DLD1 (cell line): ENCODE results near the gene GPNMB.

Experiments used
- in situ Hi-C: cut with HindIII; loops from 2 replicates; pipeline ENCODE4 v1.10.0; 2017; ENCODE audit warnings: low sequenced_read_pairs

Gene GPNMB

DNA sequence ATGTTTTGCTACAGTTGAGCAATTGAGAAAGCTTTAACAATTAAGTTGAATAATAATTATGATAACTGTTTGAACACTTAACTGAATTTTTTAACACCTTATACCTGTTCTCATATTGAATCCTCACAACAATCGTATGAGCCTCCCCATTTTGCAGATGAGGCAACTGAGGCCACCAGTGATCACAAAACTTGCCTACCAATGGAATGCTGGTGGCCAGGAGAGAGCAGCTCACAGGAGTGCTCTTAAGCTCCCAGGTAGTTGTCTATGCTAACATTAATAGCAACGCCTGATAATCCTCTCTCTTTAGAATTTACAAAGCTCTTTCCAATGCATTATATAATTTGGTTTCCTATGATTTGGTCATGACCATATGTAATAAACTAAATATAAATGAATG, 21.6 kb downstream of the GPNMB start:
- in situ Hi-C loops = loop anchor here (25.0 kb wide), 1 partner anchor 444 kb away; the partner anchor contains the start of gene STK31

DNA sequence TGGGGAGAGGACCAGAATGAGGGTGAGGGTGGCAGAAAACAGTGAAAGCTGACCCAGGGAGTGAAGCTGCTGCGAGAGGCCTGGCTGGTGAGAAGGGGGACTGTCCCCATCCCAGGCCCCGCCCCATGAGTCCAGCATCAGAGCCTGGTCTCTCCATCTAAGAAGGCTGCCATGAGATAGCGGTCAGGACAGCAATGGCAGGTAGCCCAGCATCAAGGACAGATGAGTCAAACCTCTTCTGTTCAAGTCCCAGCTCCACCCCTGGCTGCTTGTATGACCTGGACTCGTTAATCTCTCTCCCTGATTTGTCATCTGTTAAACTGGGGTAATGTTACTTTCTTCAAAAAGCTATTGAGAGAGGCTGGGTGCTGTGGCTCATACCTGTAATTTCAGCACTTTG, 22.2 kb downstream of the GPNMB start:
- in situ Hi-C loops = loop anchor here (25.0 kb wide), 1 partner anchor 444 kb away; the partner anchor contains the start of gene STK31

DNA sequence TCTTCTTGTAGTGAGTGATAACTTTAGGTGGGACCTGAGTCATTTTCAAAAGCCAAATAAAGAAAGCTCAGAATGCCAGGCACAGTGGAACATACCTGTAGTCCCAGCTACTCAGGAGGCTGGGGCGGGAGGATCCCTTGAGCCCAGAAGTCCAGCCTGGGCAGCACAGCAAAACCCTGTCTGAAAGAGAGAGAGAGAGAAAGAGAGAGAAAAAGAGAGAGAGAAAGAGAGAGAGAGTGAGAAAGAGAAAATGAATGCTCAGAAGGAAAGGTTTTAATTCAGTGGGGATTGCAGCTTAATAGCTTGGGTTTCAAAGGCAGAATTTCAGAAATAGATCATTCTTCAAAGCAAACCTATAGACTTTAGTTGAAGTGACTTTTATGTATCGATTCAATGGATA, 25.7 kb downstream of the GPNMB start:
- in situ Hi-C loops = loop anchor here (25.0 kb wide), 1 partner anchor 440 kb away; the partner anchor contains the start of gene STK31

DNA sequence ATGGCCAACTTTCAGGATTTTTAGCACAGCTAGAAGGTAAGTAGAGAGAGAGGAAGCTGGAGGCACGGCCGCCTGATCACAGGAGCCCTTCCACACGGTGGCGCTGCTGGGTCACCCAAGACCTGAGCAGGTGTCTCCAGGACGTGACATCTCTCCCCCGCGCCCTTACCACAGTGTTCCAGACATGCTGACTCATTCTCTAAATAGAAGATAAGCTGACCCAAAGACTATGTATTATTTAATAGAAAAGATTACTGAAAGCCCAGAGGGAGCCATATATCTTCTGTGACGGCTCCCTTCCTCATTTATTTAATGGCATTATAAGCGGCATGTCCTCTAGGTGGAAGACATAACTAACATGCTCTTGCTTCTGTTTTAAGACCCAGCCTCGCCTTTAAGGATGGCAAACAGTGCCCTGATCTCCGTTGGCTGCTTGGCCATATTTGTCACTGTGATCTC, 26.6 kb downstream of the GPNMB start:
- in situ Hi-C loops = loop anchor here (25.0 kb wide), 1 partner anchor 439 kb away; the partner anchor contains the start of gene STK31

DNA sequence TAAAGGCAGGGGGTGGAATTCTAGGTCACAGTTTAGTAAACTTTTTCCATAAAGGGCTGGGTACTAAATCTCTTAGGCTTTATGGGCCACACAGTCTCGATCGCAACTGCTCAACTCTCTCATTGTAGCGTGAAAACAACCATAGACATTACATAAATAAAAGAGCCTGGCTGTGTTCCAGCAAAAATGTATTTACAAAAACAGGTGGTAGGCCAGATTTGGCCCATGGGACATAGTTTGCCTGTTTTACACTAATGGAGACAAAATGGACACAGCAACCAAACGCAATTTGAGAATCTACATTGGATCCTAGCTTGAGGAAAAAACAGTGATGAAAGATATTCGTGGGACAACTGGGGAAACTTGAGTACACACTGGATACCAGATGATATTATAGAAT, 29.3 kb downstream of the GPNMB start:
- in situ Hi-C loops = no loop called here

DNA sequence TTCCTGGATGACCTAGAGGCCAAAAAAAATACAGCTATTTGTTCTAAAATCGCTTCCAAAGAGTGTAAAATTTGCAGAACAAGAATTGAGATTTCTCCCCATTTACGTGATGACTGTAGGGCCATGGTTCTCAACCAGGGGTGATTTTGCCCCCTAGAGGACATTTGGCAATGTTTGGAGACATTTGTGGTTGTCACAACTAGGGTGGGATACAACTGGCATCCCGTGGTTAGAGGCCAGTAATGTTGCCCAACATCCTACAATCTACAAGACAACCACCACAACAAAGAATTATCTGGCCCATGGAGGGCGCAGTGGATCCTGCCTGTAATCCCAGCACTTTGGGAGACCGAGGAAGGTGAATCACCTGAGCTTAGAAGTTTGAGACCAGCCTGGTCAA, 29.8 kb downstream of the GPNMB start:
- in situ Hi-C loops = no loop called here

DNA sequence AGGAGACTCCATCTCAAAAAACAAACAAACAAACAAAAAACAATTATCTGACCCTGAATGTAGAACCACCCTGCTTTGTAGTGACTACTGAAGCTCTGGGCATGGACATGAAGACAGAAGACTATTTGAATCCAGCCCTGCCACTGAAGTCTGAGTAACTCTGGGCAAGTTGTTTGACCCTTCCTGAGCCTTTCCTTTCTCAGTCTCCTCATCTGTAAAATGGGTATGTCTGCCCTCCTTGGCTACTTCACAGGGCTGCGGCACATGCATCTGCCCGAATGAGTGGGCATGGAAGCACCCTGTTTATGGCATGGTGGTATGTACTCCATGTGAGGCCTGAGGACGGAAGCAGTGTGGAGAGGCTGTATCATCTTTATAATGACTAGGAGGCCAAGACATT, 30.4 kb downstream of the GPNMB start:
- in situ Hi-C loops = no loop called here

DNA sequence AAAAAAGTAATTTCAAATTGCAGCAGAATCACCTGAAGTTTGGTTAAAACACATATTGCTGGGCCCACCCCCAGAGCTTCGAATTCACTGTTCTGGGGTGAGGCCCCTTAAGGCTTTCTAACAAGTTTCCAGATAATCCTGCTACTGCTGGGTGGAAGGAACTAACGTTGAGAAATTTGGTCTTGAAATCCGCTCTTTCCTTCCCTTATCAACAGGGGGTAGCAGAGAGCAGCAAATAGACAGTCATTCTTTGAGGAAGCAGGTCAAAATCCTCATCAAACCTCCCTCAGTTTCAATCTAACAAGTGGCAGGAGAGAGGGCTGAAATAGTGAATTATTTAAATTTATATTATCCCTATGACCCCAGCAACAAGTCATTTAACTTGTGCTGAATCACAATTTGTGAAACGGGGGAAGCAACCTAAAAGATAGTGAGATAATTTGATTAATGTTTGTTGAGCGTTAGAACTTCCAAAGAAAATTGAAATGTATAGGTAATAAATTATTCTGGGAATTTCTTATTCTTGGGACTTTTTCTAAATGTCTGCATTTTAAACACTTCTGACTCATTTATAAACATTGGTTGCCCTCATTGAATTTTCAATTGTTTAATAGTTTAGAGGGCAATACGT, 30.9 kb downstream of the GPNMB start:
- in situ Hi-C loops = no loop called here

DNA sequence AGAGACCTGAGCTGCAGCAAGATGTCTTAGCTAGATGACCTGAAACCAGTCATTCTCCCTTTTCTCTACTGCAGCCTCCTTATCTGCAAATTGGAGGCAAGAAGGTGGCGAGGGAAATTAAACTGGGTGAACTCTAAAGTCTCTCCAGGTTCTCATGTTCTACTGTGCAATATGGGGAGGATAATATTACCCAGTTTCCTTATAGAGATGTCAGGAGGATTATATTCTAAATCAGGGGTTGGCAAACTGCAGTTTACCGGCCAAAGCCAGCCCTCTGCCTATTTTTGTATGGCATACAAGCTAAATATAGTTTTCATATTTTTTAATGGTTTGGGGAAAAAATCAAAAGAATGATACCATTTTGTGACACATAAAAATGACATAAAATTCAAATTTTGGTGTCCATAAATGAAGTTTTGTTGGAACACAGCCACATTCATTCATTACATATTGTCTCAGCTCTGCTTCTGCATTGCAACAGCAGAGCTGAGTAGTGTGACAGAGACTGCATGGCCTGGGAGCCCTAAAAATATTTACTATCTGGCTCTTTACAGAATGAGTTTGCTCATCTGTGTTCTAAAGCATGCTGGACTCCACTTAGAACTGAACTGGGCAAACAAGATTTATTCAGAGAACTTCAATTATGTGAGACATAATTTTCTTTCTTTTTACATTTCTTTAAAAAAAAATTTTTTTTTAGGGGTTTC, 33.4 kb downstream of the GPNMB start:
- in situ Hi-C loops = no loop called here

DNA sequence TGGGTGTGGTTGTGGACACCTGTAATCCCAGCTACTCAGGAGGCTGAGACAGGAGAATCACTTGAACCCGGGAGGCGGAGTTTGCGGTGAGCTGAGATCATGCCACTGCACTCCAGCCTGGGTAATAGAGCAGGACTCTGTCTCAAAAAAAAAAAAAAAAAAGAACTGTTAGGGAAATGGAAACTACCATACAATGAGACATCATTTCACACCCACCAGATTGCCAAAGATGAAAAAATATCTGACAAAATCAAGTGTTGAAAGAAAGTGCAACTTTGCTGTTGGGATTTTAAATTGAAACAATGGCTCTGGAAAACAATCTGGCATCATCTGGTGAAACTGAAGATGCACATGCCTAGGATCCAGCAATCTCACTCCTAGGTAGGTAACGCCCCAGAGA, 36.5 kb downstream of the GPNMB start:
- in situ Hi-C loops = no loop called here

DNA sequence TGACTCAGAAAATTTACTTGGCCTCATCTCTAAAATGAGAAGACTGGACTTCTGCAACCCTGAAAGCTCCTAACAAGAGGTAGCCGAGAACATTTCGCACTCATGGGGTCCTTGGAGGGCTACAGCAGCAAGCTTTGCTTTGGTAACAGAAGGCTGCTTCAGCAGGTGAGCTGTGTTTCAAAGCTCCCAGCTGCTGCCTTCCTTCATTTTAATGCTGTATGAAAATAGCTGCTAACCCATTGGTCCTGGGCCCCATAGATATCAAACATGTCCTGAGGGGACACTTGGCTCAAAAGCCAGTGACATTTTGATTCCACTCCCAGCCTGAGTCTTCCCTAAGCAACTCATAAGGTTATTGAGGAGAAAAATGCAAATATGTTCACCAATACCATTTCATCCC, 38.3 kb downstream of the GPNMB start:
- in situ Hi-C loops = no loop called here

DNA sequence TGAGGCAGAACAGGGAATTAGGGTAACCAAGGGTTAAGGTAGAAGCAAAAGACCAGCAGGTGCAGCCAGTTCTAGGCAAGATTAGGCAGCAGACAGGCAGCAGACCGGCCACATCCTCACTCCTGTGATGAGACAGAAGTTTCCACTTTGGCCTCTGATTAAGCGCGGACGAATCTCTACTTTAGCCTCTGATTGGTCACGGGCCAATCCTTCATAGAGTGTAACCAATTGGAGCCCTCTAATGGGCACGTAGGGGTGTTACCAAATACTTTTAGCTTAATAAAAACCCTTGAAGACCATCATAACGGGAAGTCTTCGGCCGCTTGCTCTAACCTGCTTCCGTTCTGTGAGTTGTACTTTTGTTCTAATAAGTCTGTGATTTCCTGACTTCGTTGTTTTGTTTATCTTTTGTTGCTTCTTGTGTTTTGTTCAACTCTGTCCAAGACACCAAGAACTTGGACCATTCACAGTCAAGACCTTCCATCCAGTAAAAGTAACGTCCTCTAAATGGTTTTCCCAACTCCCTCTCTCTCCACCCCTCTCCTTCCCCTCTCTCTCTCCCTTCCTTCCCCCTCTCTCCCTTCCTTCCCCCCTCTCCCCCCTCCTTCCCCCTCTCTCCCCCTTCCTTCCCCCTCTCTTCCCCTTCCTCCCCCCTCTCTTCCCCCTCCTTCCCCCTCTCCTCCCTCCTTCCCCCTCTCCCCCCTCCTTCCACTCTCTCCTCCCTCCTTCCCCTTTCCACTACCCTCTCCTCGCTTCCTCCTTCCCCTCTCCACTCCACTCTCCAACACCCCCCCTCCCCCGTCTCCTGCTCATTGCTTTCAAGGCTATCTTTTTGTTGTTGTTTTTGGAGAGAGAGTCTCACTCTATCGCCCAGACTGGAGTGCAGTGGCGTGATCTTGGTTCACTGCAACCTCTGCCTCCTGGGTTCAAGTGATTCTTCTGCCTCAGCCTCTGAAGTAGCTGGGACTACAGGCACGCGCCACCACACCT, 39.4 kb downstream of the GPNMB start:
- in situ Hi-C loops = no loop called here

DNA sequence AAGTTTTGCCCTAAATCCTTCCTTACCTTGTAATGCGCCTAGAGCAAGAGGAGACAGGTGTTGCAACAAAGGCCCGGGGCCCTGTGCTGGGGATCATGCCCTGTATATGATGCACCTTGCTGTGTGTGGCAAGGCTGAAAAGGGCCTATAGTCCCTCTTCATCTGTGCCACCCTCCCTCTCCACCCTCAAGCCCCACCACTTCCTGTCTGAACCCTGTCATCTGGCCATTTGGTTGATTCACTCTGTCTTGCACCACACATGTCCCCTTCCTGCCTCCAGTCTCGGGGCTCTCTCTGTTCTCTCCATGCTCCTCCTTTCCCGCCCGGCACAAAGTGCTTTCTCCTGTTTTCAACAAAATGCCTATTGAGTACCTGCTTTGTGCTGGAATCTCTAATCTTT, 41.0 kb downstream of the GPNMB start:
- in situ Hi-C loops = no loop called here

DNA sequence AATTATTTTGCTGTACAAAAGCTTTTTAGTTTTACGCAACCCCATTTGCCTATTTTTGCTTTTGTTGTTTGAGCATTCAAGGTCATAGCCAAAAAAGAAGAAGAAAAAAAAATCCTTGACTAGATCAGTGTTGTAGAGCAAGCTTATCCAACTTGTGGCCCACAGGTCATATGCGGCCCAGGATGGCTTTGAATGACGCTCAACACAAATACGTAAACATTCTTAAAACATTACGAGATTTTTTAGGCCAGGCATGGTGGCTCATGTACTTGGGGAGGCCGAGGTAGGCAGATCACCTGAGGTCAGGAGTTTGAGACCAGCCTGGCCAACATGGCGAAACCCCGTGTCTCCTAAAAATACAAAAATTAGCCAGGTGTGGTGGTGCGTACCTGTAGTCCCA, 44.4 kb downstream of the GPNMB start:
- in situ Hi-C loops = no loop called here

DNA sequence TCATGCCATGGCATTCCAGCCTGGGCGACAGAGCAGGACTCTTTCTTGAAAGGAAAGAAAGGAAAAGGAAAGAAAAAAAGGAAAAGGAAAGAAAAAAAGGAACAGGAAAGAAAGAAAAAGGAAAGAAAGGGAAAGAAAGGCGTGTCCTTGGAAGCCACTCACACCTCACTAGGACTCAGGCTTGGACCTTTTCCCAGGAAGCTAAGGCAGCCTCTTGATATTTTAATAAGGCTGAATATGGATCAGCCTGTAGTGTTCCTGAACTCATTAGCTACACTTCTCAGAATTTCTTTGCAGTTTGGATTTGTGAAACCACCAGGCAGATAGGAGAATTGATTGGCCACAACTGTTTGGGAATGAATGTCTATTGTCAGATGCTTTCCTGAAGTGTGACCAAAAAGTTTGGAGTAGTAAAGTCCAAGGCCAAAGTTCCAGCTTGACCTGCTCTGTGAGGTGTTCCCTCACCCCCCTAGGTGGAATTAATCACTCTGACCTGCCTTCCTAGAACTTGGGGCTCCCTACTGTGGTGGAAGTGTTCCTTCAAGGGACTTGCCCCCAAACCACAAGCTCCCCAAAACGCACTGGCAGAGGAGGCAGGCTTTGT, 45.5 kb downstream of the GPNMB start:
- in situ Hi-C loops = no loop called here

DNA sequence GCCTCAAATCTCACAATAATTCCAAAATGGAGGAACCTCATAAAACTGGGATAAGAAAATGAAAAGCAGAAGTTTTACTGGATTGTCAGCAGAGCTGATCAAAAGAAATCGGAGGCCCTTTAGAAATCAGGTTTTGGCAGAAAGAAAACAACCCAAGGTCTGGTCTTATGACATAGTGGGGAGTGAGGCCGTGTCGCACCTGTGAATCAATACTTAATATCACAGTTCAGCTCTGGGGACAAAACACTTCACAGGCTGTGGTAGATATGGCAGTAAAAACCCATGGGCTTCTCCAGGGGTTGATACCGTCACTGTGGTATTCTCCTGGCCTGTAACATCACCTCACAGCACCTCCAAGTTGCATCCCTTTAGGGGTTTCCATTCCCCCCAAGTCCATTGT, 46.0 kb downstream of the GPNMB start:
- in situ Hi-C loops = no loop called here

DNA sequence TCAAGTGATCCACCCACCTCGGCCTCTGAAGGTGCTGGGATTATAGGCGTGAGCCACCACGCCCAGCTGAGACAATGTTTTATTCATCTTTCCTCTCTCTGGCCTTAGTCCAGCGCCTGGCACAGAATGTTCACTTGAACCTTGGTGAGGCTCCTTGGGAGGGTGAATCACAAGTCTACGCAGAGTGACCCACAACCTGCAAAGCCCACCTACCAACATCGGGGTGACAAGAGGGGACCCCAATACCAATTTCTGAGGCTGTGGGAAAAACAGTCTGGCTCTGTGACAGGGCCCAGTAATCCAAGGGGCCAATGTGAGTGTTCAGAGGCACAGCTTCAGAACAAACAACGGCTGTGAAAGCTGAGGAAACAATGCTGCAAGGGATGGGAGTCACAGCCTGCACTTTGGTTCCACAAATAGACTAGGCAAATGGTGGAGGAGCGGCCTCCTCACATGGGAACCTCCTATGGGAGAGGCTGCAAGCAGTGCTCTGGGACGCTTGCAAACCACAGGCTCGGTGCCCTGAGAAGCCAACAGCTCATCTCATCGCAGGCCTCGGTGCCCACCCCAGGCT, 47.0 kb downstream of the GPNMB start:
- in situ Hi-C loops = no loop called here

DNA sequence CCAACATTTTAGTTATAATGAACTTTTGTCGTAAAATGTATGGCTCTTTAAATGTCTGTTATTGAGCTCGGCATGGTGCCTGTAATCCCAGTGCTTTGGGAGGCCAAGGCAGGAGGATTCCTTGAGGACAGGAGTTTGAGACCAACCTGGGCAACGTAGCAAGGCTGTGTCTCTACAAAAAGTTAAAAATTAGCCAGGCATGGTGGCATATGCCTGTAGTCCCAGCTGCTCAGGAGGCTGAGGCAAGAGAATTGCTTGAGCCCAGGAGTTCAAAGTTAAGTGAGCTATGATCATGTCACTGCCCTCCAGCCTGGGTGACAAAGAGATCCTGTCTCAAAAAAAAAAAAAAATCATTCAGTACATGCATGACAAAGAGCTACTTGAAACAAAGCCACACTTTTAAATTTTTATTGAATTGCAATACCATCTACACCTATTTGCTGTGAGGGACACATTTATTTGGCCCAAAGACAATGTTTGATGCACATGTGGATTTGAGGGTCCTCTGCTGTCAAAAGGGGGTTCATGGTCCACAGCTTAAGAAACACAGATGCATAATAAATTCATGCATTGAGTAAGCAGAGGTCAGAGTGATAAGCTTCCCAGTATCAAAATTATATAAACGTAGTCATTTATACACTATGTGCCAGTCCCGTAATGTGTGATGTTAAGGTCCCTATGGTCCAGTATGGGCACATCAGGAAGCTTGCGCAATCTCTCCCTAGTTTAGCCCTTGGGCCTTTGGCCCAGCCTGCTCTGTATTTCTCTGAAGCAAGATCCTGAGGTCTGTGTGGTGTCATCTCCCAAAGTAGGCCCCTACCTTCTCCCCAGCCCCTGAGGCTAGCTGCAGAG, 48.2 kb downstream of the GPNMB start:
- in situ Hi-C loops = no loop called here

DNA sequence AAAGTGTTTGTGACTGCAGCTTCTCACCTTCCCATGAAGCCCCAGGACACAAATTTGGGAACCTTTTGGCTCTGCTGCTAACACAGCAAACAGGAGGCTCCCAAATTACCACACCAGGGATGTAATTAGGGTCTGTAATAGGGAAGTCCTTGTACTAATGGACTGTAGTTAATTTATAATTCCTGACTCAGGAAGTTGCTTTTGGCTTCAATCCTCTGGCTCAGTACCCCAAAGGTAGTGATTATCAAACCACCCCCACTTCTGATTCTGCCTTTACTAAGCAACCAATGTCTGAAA, 48.8 kb downstream of the GPNMB start:
- in situ Hi-C loops = no loop called here
